ENCODE measurements around the gene CILP2. TPM values are rescaled to one million over a fixed set of nuclear protein-coding genes. Genes with fewer than 3 reads are reported as not detected.

CILP2 gene
- total and polyA plus RNA-seq, 9 of the 15 experiments (the other 6 are each of a cell fraction or from before 2014, with no cell fraction given): 0.04 to 0.35 (median 0.05) TPM; not detected in 2

DNA sequence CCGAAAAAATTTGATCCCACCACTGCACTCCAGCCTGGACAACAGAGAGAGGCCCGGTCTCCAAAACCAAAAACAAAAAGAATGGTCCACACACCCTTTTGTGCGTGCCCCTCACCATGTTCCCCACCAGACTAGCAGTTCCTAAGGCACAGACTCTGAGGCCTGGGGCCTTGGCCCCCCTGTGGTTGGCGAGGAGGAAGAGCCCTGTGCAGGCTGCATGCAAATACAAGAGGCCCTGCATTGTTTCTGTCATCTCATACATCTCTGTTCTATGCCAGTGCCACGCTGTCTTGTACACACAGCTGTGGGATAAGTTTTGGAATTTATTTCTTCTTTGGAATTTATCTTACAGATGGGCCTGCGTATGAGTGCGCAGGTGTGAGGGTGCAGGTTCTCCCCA lies 14.0 kb upstream of the CILP2 start:
- intact Hi-C loops (cut with micrococcal nuclease) (no loop called here), in situ Hi-C loops (cut with MboI) (no loop called here)
- ATAC-seq (no peak), DNase-seq (ENCODE audit: extremely low read depth in 1 of 4, low spot score in 3 of 4) (no peak), FAIRE-seq (no peak)
- Histone ChIP-seq H3K4me1 (replicated peaks in 1 of 2; ENCODE audit: control insufficient read depth in 2 of 2, insufficient read depth in 2 of 2, low read length in 2 of 2) (peaks cover 0 to 31% of the 10 kb centered on the region in 2 experiments; a peak in 3 of 5 replicates), H3K4me3 (no peak overlapping the region), H4K20me1 (replicated peaks; ENCODE audit: control insufficient read depth, insufficient read depth, low read length) (peaks cover 6% of the 10 kb centered on the region; the same call in 1 of the 2 replicates), H3K79me2 (ENCODE audit: control insufficient read depth, insufficient read depth, low read length) (peaks cover 61% of the 10 kb centered on the region), H3K27ac (ENCODE audit: extremely low read depth, low read depth, low read length) (no peak overlapping the region), H3K9ac (ENCODE audit: insufficient read depth in 1 of 2, low read depth in 2 of 2, low read length in 2 of 2) (no peak overlapping the region), H3K36me3 (ENCODE audit: control insufficient read depth, insufficient read depth, low read length) (peaks cover 81% of the 10 kb centered on the region), H3K9me1 (ENCODE audit: control insufficient read depth, insufficient read depth, low read length) (peaks cover 5% of the 10 kb centered on the region), H3K27me3 (ENCODE audit: control insufficient read depth in 2 of 2, insufficient read depth in 2 of 2, low read length in 2 of 2) (no peaks in the 10 kb centered on the region), H3K4me2 (ENCODE audit: insufficient read depth, low read length) (no peak overlapping the region), H2AFZ (ENCODE audit: low read depth, low read length) (no peak overlapping the region), H3K9me3 (replicated peaks; ENCODE audit: control insufficient read depth, insufficient read depth, low read depth, low read length) (no peaks in the 10 kb centered on the region)
- CTCF ChIA-PET (ENCODE audit: low intra/inter-chr PET ratio): no interaction called here
- TF ChIP-seq CC2D1A (IDR thresholded peaks at IDR 0.05) (no peak), NFXL1 (CRISPR knock-in tag; IDR thresholded peaks at IDR 0.05) (no peak), NFRKB (IDR thresholded peaks at IDR 0.05; ENCODE audit: low read depth) (no peak), MCM2 (IDR thresholded peaks at IDR 0.05; ENCODE audit: low read depth) (no peak), MTA1 (IDR thresholded peaks at IDR 0.05; ENCODE audit: borderline replicate concordance) (no peak), ZZZ3 (IDR thresholded peaks at IDR 0.05) (no peak)
- no TSS peak for BruUV-seq (replicated peaks)
- POLR2A ChIA-PET: no interaction called here
- WGBS (ENCODE audit: insufficient coverage, low coverage, missing lambda C conversion rate): 95% methylated on average over 7 of the region's 7 CpGs

All from K562 (cell line).